GM19023 (cell line): Measurements from ENCODE around the gene MCFD2.
"Not testable (repeated sequence)": the region's sequence is repeated elsewhere in the genome, so short reads cannot be mapped to it uniquely, and the experiment has no call there.

Source experiments
- ATAC-seq: cut with Tn5 transposase; IDR thresholded peaks from one replicate; pipeline ENCODE4 v1.9.1; 2021; ENCODE audit warnings: mild to moderate bottlenecking, moderate library complexity; ENCODE audit not compliant: unreplicated experiment

MCFD2 gene

DNA sequence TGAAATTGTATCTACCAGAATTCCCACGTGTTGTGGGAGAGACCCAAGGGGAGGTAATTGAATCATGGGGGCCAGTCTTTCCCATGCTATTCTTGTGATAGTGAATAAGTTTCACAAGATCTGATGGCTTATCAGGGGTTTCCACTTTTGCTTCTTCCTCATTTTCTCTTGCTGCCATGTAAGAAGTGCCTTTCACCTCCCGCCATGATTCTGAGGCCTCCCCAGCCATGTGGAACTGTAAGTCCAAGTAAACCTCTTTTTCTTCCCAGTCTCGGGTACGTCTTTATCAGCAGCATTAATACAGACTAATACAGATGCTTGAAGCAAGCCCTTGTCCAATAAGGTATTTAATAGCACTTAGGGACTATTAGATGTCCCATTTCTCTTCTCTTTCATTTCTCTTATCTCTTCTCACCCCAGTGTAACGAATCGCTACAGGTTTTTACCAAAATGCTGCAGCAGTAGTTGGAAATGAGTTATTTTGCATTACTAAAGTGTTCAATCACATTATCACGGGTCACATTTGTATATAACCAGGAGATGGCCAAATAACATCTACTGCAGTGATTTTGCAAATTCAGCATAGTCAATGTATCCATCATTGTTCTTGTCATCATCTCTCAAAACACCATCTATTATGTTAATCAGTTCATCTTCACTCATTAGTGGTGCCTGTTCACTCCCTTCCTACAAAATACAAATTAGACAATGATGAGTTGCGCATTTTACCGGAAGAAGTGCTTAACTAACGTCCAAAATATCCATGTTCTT, 10.5 kb downstream of the MCFD2 start:
- ATAC-seq: not testable (repeated sequence)

DNA sequence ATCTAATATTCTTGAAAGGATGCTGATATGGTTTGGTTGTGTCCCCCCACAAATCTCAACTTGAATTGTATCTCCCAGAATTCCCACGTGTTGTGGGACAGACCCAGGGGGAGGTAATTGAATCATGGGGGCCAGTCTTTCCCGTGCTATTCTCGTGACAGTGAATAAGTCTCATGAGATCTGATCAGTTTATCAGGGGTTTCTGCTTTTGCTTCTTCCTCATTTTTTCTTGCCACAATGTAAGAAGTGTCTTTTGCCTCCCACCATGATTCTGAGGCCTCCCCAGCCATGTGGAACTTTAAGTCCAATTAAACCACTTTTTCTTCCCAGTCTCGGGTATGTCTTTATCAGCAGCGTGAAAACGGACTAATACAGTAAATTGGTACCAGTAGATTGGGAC, 12.6 kb downstream of the MCFD2 start:
- not testable (repeated sequence) for ATAC-seq

DNA sequence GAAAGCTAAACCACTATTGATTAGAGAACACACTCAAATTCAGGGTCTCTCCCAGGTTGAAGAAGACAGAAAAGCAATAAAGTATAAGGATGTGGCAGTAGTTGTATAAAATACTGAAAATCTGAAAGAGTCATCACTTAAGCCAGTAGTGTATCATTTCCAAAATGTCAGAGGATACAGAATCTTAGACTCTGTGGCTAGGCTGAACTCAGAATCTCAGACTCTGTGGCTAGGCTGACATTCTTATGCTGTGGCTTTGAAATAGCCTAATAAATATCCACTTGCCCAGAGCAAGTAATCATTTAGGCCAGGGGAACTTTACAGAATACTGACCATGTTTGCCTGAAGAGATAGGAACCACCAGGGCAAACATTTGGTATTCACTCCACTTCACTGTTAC, 13.1 kb downstream of the MCFD2 start:
- no peak for ATAC-seq

DNA sequence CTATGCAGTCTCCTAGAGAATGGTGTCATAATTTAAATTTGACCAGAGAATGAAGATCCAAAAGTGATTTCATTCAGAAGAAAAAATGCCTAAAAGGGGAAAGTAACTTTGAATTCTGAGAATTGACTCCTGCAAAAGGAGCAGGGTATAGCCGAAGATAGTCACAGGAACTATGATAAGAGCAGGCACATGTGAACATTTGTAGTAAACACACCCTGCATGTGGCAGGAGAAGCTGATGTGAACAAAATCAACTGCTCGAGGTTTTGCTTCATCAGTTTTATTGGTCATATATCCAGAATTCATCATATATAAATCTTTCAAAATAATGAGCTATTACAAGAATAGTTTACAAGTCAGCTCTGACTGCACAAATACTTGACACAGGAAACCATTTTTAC, 14.0 kb downstream of the MCFD2 start:
- ATAC-seq: no peak

DNA sequence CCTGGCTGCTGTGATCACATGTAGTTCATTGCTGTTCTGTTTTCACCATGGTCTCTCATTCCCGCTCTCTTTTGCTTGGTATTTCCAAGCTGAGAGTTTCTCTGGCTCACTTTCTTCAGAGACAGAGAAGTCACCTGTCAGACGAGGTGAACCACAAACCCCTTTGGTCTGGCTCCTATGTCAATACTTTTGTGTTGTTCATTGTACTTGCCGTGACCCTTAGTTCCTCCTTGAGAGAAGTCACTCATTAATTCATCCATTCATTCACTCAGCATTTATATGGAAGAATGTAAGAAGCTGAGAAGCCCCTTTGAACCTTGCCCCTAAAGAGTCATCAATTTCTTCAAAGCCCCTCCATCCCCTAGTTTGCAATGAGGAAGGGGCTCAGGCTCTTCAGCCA, 15.2 kb downstream of the MCFD2 start:
- ATAC-seq: no peak

DNA sequence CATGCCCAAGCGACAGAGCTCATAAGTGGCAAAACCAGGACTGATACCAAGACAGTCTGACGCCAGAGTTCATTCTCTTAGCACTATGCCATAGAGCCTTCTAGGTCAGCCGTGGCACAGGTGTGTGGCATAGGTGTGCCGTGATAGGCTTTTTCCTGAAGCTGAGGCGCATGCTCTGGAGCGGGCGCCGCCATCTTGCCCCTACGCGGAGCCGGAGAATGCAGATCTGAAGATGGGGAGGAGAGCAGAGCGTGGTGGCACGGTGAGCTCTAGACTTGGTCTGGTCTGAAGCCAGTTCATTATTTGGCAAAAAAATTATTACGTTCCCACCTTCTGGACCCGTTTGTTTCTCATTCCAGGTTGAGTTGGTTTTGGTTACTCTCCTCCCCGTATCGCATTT, 16.6 kb downstream of the MCFD2 start:
- no peak for ATAC-seq

DNA sequence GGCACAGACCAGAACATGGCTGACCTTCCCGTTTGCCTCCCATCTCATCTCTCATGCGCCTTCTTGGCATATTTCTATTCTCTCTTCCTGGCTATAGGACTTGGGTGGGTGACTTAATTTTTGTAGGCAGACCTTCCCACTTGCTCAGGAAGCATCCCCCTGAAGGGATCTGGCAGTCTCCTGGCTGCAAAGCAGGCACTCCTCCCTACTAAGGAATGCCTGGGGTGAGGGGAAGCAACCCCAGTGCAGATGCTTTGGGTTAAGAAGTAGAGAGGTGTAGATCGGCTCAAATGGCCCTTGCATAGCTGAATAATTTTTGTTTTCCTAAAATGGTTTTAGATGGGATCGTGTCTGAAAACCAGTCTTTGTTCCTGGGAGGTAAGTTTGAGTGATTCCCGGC, 17.6 kb downstream of the MCFD2 start:
- ATAC-seq: no peak

DNA sequence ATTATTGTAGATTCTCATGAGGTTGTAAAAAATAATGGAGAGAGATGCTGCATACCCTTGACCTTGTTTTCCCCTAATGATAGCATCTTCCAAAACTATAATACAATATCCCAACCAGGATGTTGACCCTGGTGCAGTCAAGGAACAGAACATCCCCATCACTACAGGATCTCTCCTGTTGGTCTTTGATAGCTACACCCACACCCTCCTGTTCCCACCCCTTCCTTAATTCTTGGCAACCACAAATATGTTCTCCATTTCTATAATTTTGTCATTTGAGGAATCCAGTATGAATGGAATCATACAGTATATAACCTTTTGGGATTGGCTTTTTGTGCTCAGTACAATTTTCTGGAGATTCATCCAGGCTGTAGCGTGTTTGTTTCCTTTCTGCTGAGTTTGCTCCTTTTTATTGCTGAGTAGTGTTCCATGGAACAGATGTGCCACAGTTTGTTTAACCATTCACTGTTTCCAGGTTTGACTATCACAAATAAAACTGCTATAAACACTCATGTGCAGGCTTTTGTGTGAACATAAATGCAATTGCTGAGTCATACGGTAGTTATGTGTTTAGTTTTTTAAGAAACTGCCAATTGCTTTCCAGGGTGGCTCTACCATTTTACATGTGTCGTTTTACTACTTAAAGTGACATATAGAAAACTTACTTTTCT, 22.2 kb downstream of the MCFD2 start:
- no peak for ATAC-seq

DNA sequence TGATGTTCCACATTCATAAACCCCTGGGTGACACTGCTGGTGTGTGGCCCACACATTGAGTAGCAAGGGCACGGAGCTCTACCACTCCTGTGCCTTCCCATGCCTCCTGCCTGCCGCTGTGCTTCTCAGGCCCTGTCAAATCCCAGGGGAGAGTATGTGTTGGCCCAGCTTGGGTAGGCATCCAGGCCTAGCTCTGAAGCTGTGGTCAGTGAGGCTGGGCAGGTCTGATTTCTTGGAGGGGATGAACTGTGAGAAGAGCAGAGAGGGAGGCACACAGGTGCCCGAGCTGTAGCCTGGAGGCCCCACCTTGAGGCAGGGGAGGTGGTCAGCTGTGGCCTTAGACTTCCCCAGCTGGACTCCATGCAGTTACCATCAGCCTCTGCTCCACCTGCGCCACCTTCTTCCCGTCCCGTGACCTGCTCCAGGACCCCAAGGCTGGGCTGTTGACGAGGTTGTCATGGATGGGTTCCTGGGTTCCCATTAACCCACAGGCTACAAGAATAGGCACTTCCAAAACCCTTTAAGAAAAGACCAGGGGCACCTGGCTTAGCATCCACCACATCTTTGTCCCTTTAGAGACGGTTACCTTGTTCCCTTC, 23.6 kb downstream of the MCFD2 start:
- ATAC-seq: no peak

DNA sequence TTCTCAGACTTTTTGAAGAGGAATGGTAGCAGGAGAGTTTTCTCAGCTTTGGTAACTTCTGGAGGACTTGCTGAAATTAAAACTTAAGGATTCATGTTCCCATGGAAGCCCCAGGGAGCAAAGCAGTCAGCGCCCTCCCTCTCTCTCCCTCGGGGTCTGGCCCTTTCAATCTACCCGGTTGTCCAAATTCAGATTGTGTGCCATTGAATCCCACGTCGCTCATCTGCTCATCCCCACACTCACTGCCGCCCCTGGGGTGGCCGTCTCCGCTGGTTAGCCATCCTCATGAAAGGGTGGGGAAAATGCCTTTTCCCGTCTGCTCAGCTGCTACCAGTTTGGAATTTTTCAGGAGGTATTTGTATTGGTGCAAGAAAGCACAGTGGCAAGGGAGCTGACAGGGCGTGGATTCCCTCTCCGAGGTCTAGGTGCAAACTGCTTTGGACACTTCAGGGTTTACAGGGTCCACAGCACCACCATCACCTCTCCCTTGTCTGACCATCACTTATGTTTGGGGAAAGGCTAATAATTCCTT, 27.1 kb downstream of the MCFD2 start:
- ATAC-seq: no peak

DNA sequence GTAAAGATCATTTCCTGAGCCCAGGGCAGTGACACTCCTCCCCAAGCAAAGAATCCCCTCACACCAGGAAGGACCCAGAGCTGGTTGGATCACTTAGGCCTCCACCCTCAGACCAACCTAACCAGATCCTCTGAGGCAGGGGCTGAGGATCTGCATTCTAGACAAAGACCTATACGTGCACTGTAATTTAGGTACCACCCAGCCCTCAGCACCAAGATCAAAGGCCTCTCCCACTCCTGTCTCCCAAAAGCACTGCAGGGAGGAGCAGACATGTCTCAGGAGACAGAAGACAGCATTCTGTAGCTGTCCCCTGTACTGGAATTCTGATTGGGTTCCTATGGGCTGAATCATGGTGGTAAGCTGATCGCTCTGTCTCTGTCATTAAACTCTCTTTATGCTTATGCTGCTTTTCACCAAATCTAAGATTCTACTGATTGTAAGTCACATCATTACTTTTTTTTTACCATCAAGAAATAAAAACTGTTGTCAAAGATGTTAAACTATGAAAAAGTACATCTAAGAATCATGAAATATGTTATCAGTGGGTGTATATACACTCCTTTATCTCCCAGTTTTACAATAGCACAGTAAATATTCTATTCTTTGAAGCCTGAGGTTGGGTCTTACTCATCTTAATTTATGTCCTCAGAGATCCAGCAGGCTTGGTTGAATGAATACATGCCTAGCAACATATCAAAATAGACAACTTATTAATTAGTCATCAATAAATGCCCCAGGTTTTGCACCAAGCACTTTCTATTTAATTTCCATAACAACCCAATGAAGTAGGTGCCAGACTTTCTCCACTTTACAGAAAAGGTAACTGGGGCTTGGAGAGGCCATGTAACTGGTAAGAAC, 28.3 kb downstream of the MCFD2 start:
- no peak for ATAC-seq

DNA sequence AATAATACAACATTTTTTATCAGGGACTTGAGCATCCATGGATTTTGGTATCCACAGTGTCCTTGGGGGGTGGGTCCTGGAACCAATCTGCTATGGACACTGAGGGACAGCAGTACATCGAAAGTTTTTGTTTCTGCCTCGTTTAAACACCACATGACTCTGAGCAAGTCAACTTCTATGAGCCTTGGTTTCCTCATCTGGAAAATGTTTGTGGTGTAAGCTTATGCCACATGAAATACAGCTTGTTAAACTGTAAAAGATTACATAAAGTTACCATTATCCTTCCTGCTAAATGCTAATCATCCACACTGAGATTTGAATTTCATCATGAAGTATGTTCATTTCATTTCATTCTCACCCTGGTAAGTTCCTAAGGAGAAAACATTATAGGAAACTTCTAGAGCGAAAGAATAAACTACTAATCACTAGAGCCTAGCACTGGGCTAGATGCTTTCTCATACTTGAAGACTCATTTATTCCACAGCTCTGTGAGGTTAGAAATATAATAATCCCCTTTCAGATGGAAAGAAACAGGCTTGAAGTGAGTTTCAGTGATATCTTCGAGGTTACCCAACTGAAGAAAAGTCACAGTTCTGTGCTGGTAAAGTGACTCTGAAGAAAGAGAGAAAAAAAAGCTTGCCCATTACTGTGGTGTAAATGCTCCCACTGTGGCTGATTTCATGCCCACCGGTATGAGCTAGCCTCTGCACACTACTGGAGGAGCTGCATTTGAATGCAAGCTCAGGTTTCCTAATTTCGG, 29.2 kb downstream of the MCFD2 start:
- no peak for ATAC-seq

DNA sequence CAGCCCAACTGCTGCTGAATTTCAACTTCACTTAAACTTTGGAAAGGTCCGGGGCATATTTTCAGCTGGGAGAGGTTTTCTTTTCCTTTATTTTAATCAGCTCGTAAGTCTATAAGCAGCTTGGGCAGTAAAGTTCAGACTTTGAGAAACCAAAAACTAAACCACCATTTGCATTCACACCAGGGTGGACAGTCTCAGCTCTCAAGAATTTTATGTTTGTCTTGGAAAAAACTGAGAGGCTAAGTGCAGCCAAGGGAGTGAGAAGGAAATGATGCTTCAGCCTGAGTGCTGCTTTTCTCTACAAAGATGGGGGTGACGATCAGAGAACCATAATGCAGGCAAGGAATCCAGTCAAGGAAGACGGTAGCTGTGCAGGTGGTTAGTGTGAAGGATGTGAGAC, 30.2 kb downstream of the MCFD2 start:
- ATAC-seq: no peak

DNA sequence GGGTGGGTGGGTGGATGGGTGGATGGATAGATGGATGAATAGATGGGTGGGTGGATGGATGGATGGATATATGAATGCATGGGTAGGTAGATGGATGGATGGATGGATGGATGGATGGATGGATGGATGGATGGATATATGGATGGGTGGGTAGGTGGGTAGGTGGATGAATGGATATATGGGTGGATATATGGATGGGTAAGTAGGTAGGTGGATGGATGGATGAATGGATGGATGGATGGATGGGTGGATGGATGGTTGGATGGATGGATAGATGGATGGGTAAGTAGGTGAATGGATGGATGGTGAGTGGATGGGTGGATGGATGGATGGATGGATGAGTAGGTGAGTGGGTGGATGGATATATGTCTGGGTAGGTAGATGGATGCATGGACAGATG, 36.1 kb downstream of the MCFD2 start:
- no peak for ATAC-seq

DNA sequence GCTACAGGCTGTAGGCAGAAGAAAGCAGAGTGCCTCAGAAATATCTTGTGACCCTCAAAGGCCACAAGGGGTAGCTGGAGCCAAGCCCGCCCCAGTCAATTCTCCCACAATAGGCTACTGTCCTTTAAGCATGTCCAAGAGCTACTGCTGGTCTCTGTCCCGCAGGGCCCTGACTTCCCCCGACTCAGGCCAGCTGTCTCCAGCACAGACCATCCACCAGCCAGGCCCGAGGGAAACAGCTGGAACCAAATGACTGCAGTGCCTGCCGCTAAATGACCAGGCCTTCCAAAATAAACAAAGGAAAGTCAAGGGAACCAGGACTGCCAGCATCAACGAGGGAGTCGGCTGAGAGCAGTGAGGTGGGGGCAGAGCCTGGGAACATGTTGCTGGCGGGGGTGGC, 36.7 kb downstream of the MCFD2 start:
- ATAC-seq: no peak

DNA sequence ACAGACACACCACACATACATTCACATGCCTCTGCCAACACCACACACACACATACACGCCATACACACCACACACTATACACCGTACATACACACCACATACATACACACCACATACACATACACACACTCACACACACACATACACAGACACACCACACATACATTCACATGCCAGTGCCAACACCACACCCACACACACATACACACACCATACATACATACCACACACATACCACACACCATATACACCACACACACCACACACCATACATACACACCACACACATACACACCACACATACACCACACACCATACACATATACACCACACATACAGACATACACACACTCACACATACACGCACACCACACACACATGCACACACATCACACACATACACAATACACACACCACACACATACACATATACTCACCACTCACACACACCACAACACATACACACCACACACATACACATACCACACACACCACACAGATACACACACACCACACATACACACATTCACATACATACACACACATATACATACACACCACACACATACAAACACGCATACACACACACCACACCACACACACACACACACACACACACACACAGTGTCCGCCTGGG, 37.2 kb downstream of the MCFD2 start:
- ATAC-seq: no peak

DNA sequence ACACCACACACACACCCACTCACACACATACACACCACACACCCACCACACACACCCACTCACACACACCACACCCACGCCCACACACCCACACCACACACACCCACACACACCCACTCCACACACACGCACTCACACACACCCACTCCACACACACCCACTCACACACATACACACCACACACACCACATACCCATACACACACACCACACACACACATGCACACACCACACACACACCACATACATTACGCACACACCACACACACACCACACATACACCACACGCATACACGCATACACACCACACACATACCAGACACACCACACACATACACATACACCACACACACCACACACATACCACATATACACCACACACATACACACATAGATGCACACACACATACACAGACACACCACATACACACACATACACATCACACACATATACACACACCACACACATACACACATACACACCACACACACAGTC, 37.9 kb downstream of the MCFD2 start:
- ATAC-seq: no peak

DNA sequence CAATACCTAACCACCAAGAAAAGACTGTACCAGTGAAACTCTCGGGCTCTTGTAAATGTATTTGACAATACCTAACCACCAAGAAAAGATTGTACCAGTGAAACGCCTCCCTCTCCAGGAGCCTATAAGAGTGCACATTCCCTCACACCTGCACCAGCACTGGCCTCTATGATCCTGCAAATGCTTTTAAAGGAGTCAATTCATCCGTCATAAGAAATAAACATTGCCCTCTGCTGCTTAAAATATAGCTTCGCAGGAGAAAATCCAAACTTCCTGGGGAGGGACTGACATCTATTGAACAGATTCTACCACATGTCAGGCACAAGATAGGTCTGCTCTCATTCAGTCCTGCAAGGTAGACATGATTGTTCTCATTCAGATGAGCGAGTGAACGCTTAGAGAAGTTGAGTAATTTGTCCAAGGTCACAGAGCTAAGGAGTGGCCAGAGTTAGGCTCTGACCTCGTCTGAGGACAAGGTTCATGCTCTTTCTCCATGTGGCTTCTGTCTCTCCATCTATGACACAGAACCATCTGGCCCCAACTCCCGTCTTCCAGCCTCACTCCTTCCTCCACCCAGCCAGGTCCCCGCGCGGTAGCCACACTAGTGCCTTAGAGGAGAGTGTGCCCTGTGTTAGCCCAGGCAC, 38.7 kb downstream of the MCFD2 start:
- ATAC-seq: no peak
